Fibroblast of lung (primary cell): Measurements from ENCODE around the gene DUXB.

Source experiments
- CTCF ChIP-seq, 2 donors: IDR thresholded peaks in 1 of 2; conservative IDR thresholded peaks in 1 of 2; 1 replicate in 1 of 2; 2 replicates in 1 of 2; pipeline ENCODE4 v1.5.1; 2011 to 2012; ENCODE audit warnings: low read length in 2 of 2, control low read depth in 1 of 2, inconsistent platforms in 1 of 2, low read depth in 1 of 2, mild to moderate bottlenecking in 1 of 2
- EZH2 ChIP-seq: IDR thresholded peaks from 2 replicates; pipeline ENCODE4 v1.5.1; 2012; ENCODE audit warnings: low read length, control low read depth, mild to moderate bottlenecking; ENCODE audit errors: missing control alignments

GRCh38 chr16:75647112-75647491 lies 54.2 kb downstream of the DUXB start:
- no peak for TF ChIP-seq CTCF (conservative IDR thresholded peaks at IDR 0.05 in 1 of 2, IDR thresholded peaks at IDR 0.05 in 1 of 2; ENCODE audit: low read depth in 1 of 2, low read length in 2 of 2)
- no peak for TF ChIP-seq EZH2
